HEK293 (cell line): Measurements from ENCODE around the gene PIK3C2A.

ENCODE experiments used
- EGR2 ChIP-seq: fragments of 450-650 bp; formaldehyde crosslinking; IDR thresholded peaks from 2 replicates; pipeline ENCODE4 v1.5.1; 2016; ENCODE audit warnings: low read depth, missing biosample characterization, missing genetic modification characterization
- KLF7 ChIP-seq: fragments of 450-650 bp; formaldehyde crosslinking; IDR thresholded peaks from 2 replicates; pipeline ENCODE4 v1.5.1; 2016; ENCODE audit warnings: missing biosample characterization, missing genetic modification characterization, borderline replicate concordance
- PRDM2 ChIP-seq: fragments of 450-650 bp; formaldehyde crosslinking; IDR thresholded peaks from 2 replicates; pipeline ENCODE4 v1.5.1; 2016; ENCODE audit warnings: missing biosample characterization, missing genetic modification characterization, borderline replicate concordance
- PRDM4 ChIP-seq: fragments of 450-650 bp; formaldehyde crosslinking; IDR thresholded peaks from 2 replicates; pipeline ENCODE4 v1.5.1; 2017; ENCODE audit warnings: missing biosample characterization, missing genetic modification characterization
- TCF7L2 ChIP-seq: IDR thresholded peaks from 2 replicates; pipeline ENCODE4 v1.6.1; 2011; ENCODE audit warnings: low read depth, mild to moderate bottlenecking, inconsistent platforms, low read length, moderate library complexity, borderline replicate concordance
- TRIM28 ChIP-seq: IDR thresholded peaks from 2 replicates; pipeline ENCODE4 v1.6.1; 2011; ENCODE audit warnings: low read length, control low read depth, borderline replicate concordance
- WT1 ChIP-seq: fragments of 450-650 bp; formaldehyde crosslinking; IDR thresholded peaks from 2 replicates; pipeline ENCODE4 v1.5.1; 2016; ENCODE audit warnings: missing biosample characterization, missing genetic modification characterization
- ZBTB11 ChIP-seq: fragments of 450-650 bp; formaldehyde crosslinking; conservative IDR thresholded peaks from 2 replicates; pipeline ENCODE4 v1.5.1; 2016; ENCODE audit warnings: low read depth, missing biosample characterization, missing genetic modification characterization
- ZBTB17 ChIP-seq: fragments of 450-650 bp; formaldehyde crosslinking; IDR thresholded peaks from 2 replicates; pipeline ENCODE4 v1.5.1; 2016; ENCODE audit warnings: missing biosample characterization, missing genetic modification characterization
- ZBTB8A ChIP-seq: fragments of 450-650 bp; formaldehyde crosslinking; IDR thresholded peaks from 2 replicates; pipeline ENCODE4 v1.5.1; 2016; ENCODE audit warnings: missing biosample characterization, missing genetic modification characterization
- ZFP41 ChIP-seq: fragments of 450-650 bp; formaldehyde crosslinking; IDR thresholded peaks from 2 replicates; pipeline ENCODE4 v1.5.1; 2016; ENCODE audit warnings: missing biosample characterization, missing genetic modification characterization, borderline replicate concordance
- ZIC2 ChIP-seq: fragments of 450-650 bp; formaldehyde crosslinking; IDR thresholded peaks from 2 replicates; pipeline ENCODE4 v1.5.1; 2016; ENCODE audit warnings: missing biosample characterization, missing genetic modification characterization
- ZNF114 ChIP-seq: fragments of 450-650 bp; formaldehyde crosslinking; IDR thresholded peaks from 2 replicates; pipeline ENCODE4 v1.5.0; 2017; ENCODE audit warnings: missing biosample characterization, missing genetic modification characterization
- ZNF449 ChIP-seq: fragments of 450-650 bp; formaldehyde crosslinking; IDR thresholded peaks from 2 replicates; pipeline ENCODE4 v1.5.1; 2017; ENCODE audit warnings: missing biosample characterization, mild to moderate bottlenecking, missing genetic modification characterization, moderate library complexity
- ZNF544 ChIP-seq: fragments of 450-650 bp; formaldehyde crosslinking; IDR thresholded peaks from 2 replicates; pipeline ENCODE4 v1.5.0; 2017; ENCODE audit warnings: missing biosample characterization, missing genetic modification characterization
- ZNF600 ChIP-seq: fragments of 450-650 bp; formaldehyde crosslinking; IDR thresholded peaks from 2 replicates; pipeline ENCODE4 v1.5.1; 2016; ENCODE audit warnings: missing biosample characterization, missing genetic modification characterization
- ZNF747 ChIP-seq: fragments of 450-650 bp; formaldehyde crosslinking; IDR thresholded peaks from 2 replicates; pipeline ENCODE4 v1.5.1; 2016; ENCODE audit warnings: missing biosample characterization, missing genetic modification characterization
- ZSCAN18 ChIP-seq: fragments of 450-650 bp; formaldehyde crosslinking; IDR thresholded peaks from 2 replicates; pipeline ENCODE4 v1.5.1; 2016; ENCODE audit warnings: missing biosample characterization, missing genetic modification characterization
- ZSCAN5A ChIP-seq: fragments of 450-650 bp; formaldehyde crosslinking; IDR thresholded peaks from 2 replicates; pipeline ENCODE4 v1.5.1; 2016; ENCODE audit warnings: missing biosample characterization, missing genetic modification characterization

Gene PIK3C2A

GRCh38 chr11:17207317-17208256 is at the start of gene PIK3C2A (continued):
- TF ChIP-seq ZFP41 (no peak), TRIM28 (no peak), ZNF114 (tag by site-specific recombination) (no peak), PRDM4 (tag by site-specific recombination) (no peak), PRDM2 (no peak), ZSCAN18 (tag by site-specific recombination) (no peak), ZNF544 (tag by site-specific recombination) (no peak), ZNF600 (tag by site-specific recombination) (peak; percentile 64; the same call in 1 of the 2 replicates), ZNF747 (tag by site-specific recombination) (no peak), WT1 (tag by site-specific recombination) (no peak; the same call in 1 of the 2 replicates), ZSCAN5A (no peak), ZBTB8A (tag by site-specific recombination) (peak; percentile 63; the same call in 1 of the 2 replicates), ZNF449 (no peak), EGR2 (tag by site-specific recombination) (no peak), ZIC2 (no peak), ZBTB17 (0 out of 2 replicates have a peak, but pooled peaks have one; percentile 49), TCF7L2 (no peak), KLF7 (tag by site-specific recombination) (no peak), ZBTB11 (tag by site-specific recombination) (0 out of 2 replicates have a peak, but pooled peaks have one; percentile 39)
